ENCODE results near the gene CDH24. TPM values are rescaled to one million over a fixed set of nuclear protein-coding genes. Genes with fewer than 3 reads are reported as not detected.

CDH24 gene
- total and polyA plus RNA-seq, 2 of the 13 experiments (the other 11 are each of a cell fraction or from before 2014, with no cell fraction given): 0.69 to 0.99 TPM

- TF ChIP-seq ZNF644 (CRISPR knock-in tag; IDR thresholded peaks at IDR 0.05; ENCODE audit: low read depth) (peak; percentile 95), RXRB (CRISPR knock-in tag; IDR thresholded peaks at IDR 0.05; ENCODE audit: borderline replicate concordance) (no peak)
These were observed 21.8 kb downstream of the CDH24 start (continued) for GRCh38 chr14:23035303-23036144.

GRCh38 chr14:23034498-23035302 lies 22.6 kb downstream of the CDH24 start, which contains the start of gene PSMB5:
Gene PSMB5 (minus strand): TSS chr14:23034900. CDS start chr14:23034881, 19 bp downstream.
- intact Hi-C loops (cut with micrococcal nuclease; ENCODE audit: unreplicated experiment): loop anchor here (1.0 to 2.0 kb wide), 4 partner anchors 24 to 60 kb away; partner anchors contain the start of genes ACIN1, AJUBA, C14orf119 and C14orf93
- FAIRE-seq: peak; percentile 99
- Histone ChIP-seq H3K9me3 (ENCODE audit: low read length) (no peaks in the 10 kb centered on the region), H4K20me1 (ENCODE audit: insufficient read depth, low read length) (no peaks in the 10 kb centered on the region), H3K36me3 (replicated peaks in 1 of 2; ENCODE audit: control insufficient read depth in 1 of 2, insufficient read depth in 2 of 2, low read length in 2 of 2) (peaks cover 16 to 28% of the 10 kb centered on the region in 2 experiments), H3K4me2 (ENCODE audit: low read depth, low read length) (peak within 1 kb of the TSS; percentile 92), H2AFZ (ENCODE audit: low read length) (peak within 1 kb of the TSS; percentile 98), H3K27ac (ENCODE audit: extremely low read length, insufficient read depth, low read length) (peak within 1 kb of the TSS; percentile 90), H3K27me3 (ENCODE audit: control insufficient read depth in 1 of 2, insufficient read depth in 2 of 2, low read length in 2 of 2) (no peaks in the 10 kb centered on the region; a peak in 1 of 5 replicates), H3K79me2 (ENCODE audit: insufficient read depth, low read length) (peaks cover 34% of the 10 kb centered on the region), H3K4me1 (ENCODE audit: insufficient read depth, low read length) (peaks cover 38% of the 10 kb centered on the region), H3K4me3 (replicated peaks in 1 of 3; ENCODE audit: insufficient read depth in 1 of 3, low read depth in 2 of 3, low read length in 3 of 3) (peak within 1 kb of the TSS; percentile 78 to 86 (median 80)), H3K9ac (ENCODE audit: insufficient read depth, low read depth, low read length) (peak within 1 kb of the TSS; percentile 97)
- ChIA-PET POLR2A (interaction anchor here (0.7 to 15.1 kb wide), 24 partner anchors 8 to 1236 kb away, joined by 3 to 203 read pairs (median 5); partner anchors contain the start of genes ACIN1, AJUBA, C14orf119 and HAUS4), CTCF (ENCODE audit: low intra/inter-chr PET ratio, low total read pairs) (no interaction called here)
- no TSS peak for BruUV-seq (replicated peaks)
- WGBS (ENCODE audit: low lambda C conversion rate): under 1% methylated on average over 33 of the region's 36 CpGs
- in situ Hi-C loops (cut with HindIII; ENCODE audit: extremely low pct_ligation_motif_present, low pct_unique_long_range_greater_than_20kb): no loop called here
- ATAC-seq: peak; percentile 96
- DNase-seq (ENCODE audit: low spot score): peak; percentile 100
- TF ChIP-seq MATR3 (CRISPR knock-in tag; IDR thresholded peaks at IDR 0.05): no peak
- peak; percentile 85; the same call in 1 of the 2 replicates for TF ChIP-seq RBAK (CRISPR knock-in tag; IDR thresholded peaks at IDR 0.05)
- TF ChIP-seq HMG20B (CRISPR knock-in tag; conservative IDR thresholded peaks at IDR 0.05): peak; percentile 87; the same call in 1 of the 2 replicates
- TF ChIP-seq MLLT10 (CRISPR knock-in tag; IDR thresholded peaks at IDR 0.05): no peak
- TF ChIP-seq XRCC5 (optimal IDR thresholded peaks at IDR 0.05; ENCODE audit: low read length): peak; percentile 97
- peak; percentile 49; the same call in 1 of the 2 replicates for TF ChIP-seq RAD21 (CRISPR knock-in tag; IDR thresholded peaks at IDR 0.05)
- TF ChIP-seq CEBPG (CRISPR knock-in tag; IDR thresholded peaks at IDR 0.05): peak; percentile 97
- peak; percentile 67; the same call in 1 of the 2 replicates for TF ChIP-seq SIX4 (CRISPR knock-in tag; IDR thresholded peaks at IDR 0.05)
- peak; percentile 91 for TF ChIP-seq JARID2 (CRISPR knock-in tag; IDR thresholded peaks at IDR 0.05; ENCODE audit: insufficient replicate concordance)
- TF ChIP-seq YEATS4 (CRISPR knock-in tag; IDR thresholded peaks at IDR 0.05; ENCODE audit: borderline replicate concordance): peak; percentile 95
- TF ChIP-seq ZNF740 (CRISPR knock-in tag; IDR thresholded peaks at IDR 0.05): no peak
- peak; percentile 82; the same call in 1 of the 2 replicates for TF ChIP-seq SAFB2 (CRISPR knock-in tag; IDR thresholded peaks at IDR 0.05; ENCODE audit: borderline replicate concordance, low read depth)
- peak; percentile 69; the same call in 1 of the 2 replicates for TF ChIP-seq DMTF1 (CRISPR knock-in tag; IDR thresholded peaks at IDR 0.05)
- no peak for TF ChIP-seq SUZ12 (IDR thresholded peaks at IDR 0.05; ENCODE audit: low read depth, low read length)
- TF ChIP-seq PATZ1 (CRISPR knock-in tag; IDR thresholded peaks at IDR 0.05): peak; percentile 42
